Endothelial cell of umbilical vein (primary cell): ENCODE data around the gene SHISA8. TPM values are rescaled to one million over a fixed set of nuclear protein-coding genes. Genes with fewer than 3 reads are reported as not detected.

ENCODE experiments used
- BruUV-seq: library from RNA; stranded (reverse); fragments of 400-500 nt; replicated peaks from 2 replicates; lab custom pipeline; 2021; lab: Mats Ljungman, UMichigan
- CTCF ChIA-PET: fragments of 300-600, 350-600 bp; sonication (Branson Sonifier 250); formaldehyde crosslinking; loops from one replicate; lab custom pipeline; 2021; ENCODE audit warnings: antibody characterized with exemption, inconsistent platforms; lab: Charles Lee
- POLR2A ChIA-PET: fragments of 300-600, 350-600 bp; sonication (Branson Sonifier 250); formaldehyde crosslinking; loops from one replicate; lab custom pipeline; 2021; ENCODE audit warnings: antibody characterized with exemption, inconsistent platforms; lab: Charles Lee
- DNase-seq: peaks from one replicate; pipeline ENCODE4 v3.0.0-alpha.2; 2011; ENCODE audit warnings: low read depth, low spot score
- FAIRE-seq: peaks from 2 replicates; lab custom pipeline; 2011; peaks lifted over from hg19 to GRCh38; lab: Jason Lieb, UNC
- H2AFZ ChIP-seq: 2 replicates; pipeline ENCODE4 v1.6.0; 2012; ENCODE audit warnings: low read depth, low read length, control low read depth, inconsistent platforms
- H3K27ac ChIP-seq: 2 replicates; pipeline ENCODE4 v1.5.1; 2011; ENCODE audit warnings: low read depth, mild to moderate bottlenecking, control low read depth, low read length, moderate library complexity; ENCODE audit not compliant: insufficient read depth
- H3K27me3 ChIP-seq, 2 experiments: 2 replicates each; pipeline versions ENCODE4 v1.6.0 to v1.6.1; 2011; ENCODE audit warnings: low read length in 2 of 2, mixed read lengths in 1 of 2; ENCODE audit not compliant: control insufficient read depth in 2 of 2, insufficient read depth in 2 of 2
- H3K36me3 ChIP-seq, 2 experiments: 2 replicates in 1 of 2; 3 replicates in 1 of 2; pipeline ENCODE4 v1.5.1; 2011; ENCODE audit warnings: low read length in 2 of 2, mild to moderate bottlenecking in 1 of 2, moderate library complexity in 1 of 2; ENCODE audit not compliant: control insufficient read depth in 2 of 2, insufficient read depth in 2 of 2; ENCODE audit errors: extremely low read depth in 1 of 2
- H3K4me1 ChIP-seq: 3 replicates; pipeline ENCODE4 v1.5.1; 2011; ENCODE audit warnings: mild to moderate bottlenecking, low read length; ENCODE audit not compliant: control insufficient read depth, insufficient read depth; ENCODE audit errors: extremely low read depth
- H3K4me2 ChIP-seq: 2 replicates; pipeline ENCODE4 v1.6.1; 2011; ENCODE audit warnings: low read length, control low read depth, mixed read lengths; ENCODE audit not compliant: insufficient read depth
- H3K4me3 ChIP-seq, 3 experiments: fragments of 200-600 bp in 1 of 3; sonication (generic), shearing (Covaris generic) in 1 of 3; replicated peaks in 1 of 3; 2 replicates each; pipeline ENCODE4 v1.5.1; 2011 to 2016; ENCODE audit warnings: control low read depth in 3 of 3, low read length in 3 of 3, mild to moderate bottlenecking in 2 of 3, inconsistent platforms in 1 of 3, low read depth in 1 of 3, moderate library complexity in 1 of 3; ENCODE audit not compliant: insufficient read depth in 1 of 3
- H3K79me2 ChIP-seq: 2 replicates; pipeline ENCODE4 v1.6.0; 2012; ENCODE audit warnings: low read length, inconsistent platforms; ENCODE audit not compliant: control insufficient read depth, insufficient read depth
- H3K9ac ChIP-seq: replicated peaks from 2 replicates; pipeline ENCODE3; 2011; ENCODE audit warnings: low read length, control low read depth; ENCODE audit not compliant: insufficient read depth; ENCODE audit errors: extremely low read depth
- H3K9me1 ChIP-seq: replicated peaks from 3 replicates; pipeline ENCODE4 v1.6.0; 2011; ENCODE audit warnings: mild to moderate bottlenecking, low read length; ENCODE audit not compliant: control insufficient read depth, insufficient read depth; ENCODE audit errors: extremely low read depth
- H3K9me3 ChIP-seq: replicated peaks from 2 replicates; pipeline ENCODE4 v1.5.1; 2012; ENCODE audit warnings: low read length, inconsistent platforms; ENCODE audit not compliant: control insufficient read depth, insufficient read depth
- H4K20me1 ChIP-seq: replicated peaks from 2 replicates; pipeline ENCODE3; 2011; ENCODE audit warnings: mild to moderate bottlenecking, low read length; ENCODE audit not compliant: control insufficient read depth, insufficient read depth; ENCODE audit errors: extremely low read depth
- CTCF ChIP-seq, 2 donors: IDR thresholded peaks; 1 replicate in 1 of 2; 2 replicates in 1 of 2; pipeline ENCODE4 v1.5.1; 2011; ENCODE audit warnings: low read length in 2 of 2, mild to moderate bottlenecking in 2 of 2, moderate library complexity in 2 of 2, control low read depth in 1 of 2, inconsistent platforms in 1 of 2, low read depth in 1 of 2; ENCODE audit not compliant: insufficient read depth in 1 of 2; ENCODE audit errors: extremely low read depth in 1 of 2
- EZH2 ChIP-seq: IDR thresholded peaks from 2 replicates; pipeline ENCODE4 v1.6.1; 2012; ENCODE audit warnings: borderline replicate concordance, low read depth, mild to moderate bottlenecking, moderate library complexity, low read length, inconsistent platforms; ENCODE audit not compliant: severe bottlenecking
- GATA2 ChIP-seq: IDR thresholded peaks from 2 replicates; pipeline ENCODE4 v1.7.0; 2011; ENCODE audit warnings: low read depth, mild to moderate bottlenecking, moderate library complexity, mixed read lengths, low read length; ENCODE audit not compliant: insufficient read length, insufficient read depth
- JUN ChIP-seq: IDR thresholded peaks from 2 replicates; pipeline ENCODE4 v1.6.1; 2011; ENCODE audit warnings: borderline replicate concordance, low read depth; ENCODE audit not compliant: insufficient read length, insufficient read depth
- MYC ChIP-seq: IDR thresholded peaks from one replicate; pipeline ENCODE4 v1.6.1; 2011; ENCODE audit warnings: mild to moderate bottlenecking, low read depth, low read length
- POLR2A ChIP-seq: IDR thresholded peaks from 2 replicates; pipeline ENCODE4 v1.6.1; 2012; ENCODE audit warnings: low read depth, mild to moderate bottlenecking, control low read depth, low read length
- POLR2AphosphoS5 ChIP-seq: IDR thresholded peaks from 2 replicates; pipeline ENCODE4 v1.6.1; 2012; ENCODE audit warnings: low read depth, mild to moderate bottlenecking, control low read depth, low read length, moderate library complexity; ENCODE audit not compliant: insufficient read depth
- dilution Hi-C: fragments of 300-500 bp; cut with MboI; formaldehyde crosslinking; loops from one replicate; pipeline ENCODE4 v1.15.0; 2019; ENCODE audit warnings: low sequenced_read_pairs; ENCODE audit not compliant: extremely low pct_ligation_motif_present
- intact Hi-C: fragments of 100-400 bp; cut with micrococcal nuclease; formaldehyde crosslinking; loops from one replicate; pipeline ENCODE4 v1.10.0; 2022
- polyA plus RNA-seq, 4 experiments: library from polyadenylated mRNA; depleted of rRNA in 3 of 4; stranded (reverse) in 3 of 4; unstranded in 1 of 4; fragments of >200 nt; gene quantifications; 2 replicates each; pipeline versions ENCODE4 v1.2.1 to v1.2.3, GENCODE V29; 2011 to 2012; ENCODE audit warnings: missing spikeins in 1 of 4
- total RNA-seq: library from RNA; stranded (reverse); gene quantifications from 2 replicates; pipeline ENCODE4 v1.2.3, GENCODE V29; 2021

The SHISA8 gene
- total and polyA plus RNA-seq, 2 donors (not counting 3 experiments of a cell fraction or from before 2014, with no cell fraction given): not detected

GRCh38 chr22:41911001-41911611 lies 3.8 kb downstream of the SHISA8 start:
- H3K27me3 ChIP-seq: peaks cover 40 to 63% of the 10 kb centered on the region in 2 experiments
- BruUV-seq: no TSS peak
- H3K9me1 ChIP-seq: no peaks in the 10 kb centered on the region
- ChIA-PET POLR2A (no interaction called here), CTCF (interaction anchor here (0.7 to 4.5 kb wide), 2 partner anchors 14 to 214 kb away, joined by 4 to 28 read pairs; partner anchors contain the start of gene TNFRSF13C)
- no peaks in the 10 kb centered on the region for H4K20me1 ChIP-seq
- intact Hi-C loops (no loop called here), dilution Hi-C loops (no loop called here)
- no peak overlapping the region for H3K9ac ChIP-seq
- TF ChIP-seq CTCF (IDR thresholded peaks at IDR 0.05; ENCODE audit: extremely low read depth in 1 of 2, insufficient read depth in 1 of 2, low read depth in 1 of 2, low read length in 2 of 2): no peak
- no peak for TF ChIP-seq MYC
- peak; percentile 70 for TF ChIP-seq EZH2
- TF ChIP-seq POLR2AphosphoS5: no peak
- no peak for TF ChIP-seq POLR2A
- no peak for TF ChIP-seq GATA2
- no peak for TF ChIP-seq JUN
- no peak overlapping the region for H3K27ac ChIP-seq
- H3K79me2 ChIP-seq: no peaks in the 10 kb centered on the region
- FAIRE-seq (no peak), DNase-seq (no peak)
- peaks cover 6% of the 10 kb centered on the region for H3K4me1 ChIP-seq
- peaks cover 0 to 2% of the 10 kb centered on the region in 2 experiments for H3K36me3 ChIP-seq
- H3K9me3 ChIP-seq: no peaks in the 10 kb centered on the region
- no peak overlapping the region for H3K4me3 ChIP-seq
- no peak overlapping the region for H3K4me2 ChIP-seq
- no peak overlapping the region for H2AFZ ChIP-seq
